ENCODE results near the gene CASQ1. TPM values are rescaled to one million over a fixed set of nuclear protein-coding genes. Genes with fewer than 3 reads are reported as not detected.

The CASQ1 gene
- total RNA-seq (1 to 10 TPM in 1 of 2 donors, under 1 TPM in 1; 0.99 to 1.3 TPM), polyA plus RNA-seq (ENCODE audit: insufficient read length in 2 of 2) (1 to 10 TPM; 1.4 to 4.6 TPM)
- long read RNA-seq, donor 1: 0 reads
- long read RNA-seq, donor 2: 0 reads
- long read RNA-seq, donor 3: 0 reads
- long read RNA-seq, donor 4: 0 reads

DNA sequence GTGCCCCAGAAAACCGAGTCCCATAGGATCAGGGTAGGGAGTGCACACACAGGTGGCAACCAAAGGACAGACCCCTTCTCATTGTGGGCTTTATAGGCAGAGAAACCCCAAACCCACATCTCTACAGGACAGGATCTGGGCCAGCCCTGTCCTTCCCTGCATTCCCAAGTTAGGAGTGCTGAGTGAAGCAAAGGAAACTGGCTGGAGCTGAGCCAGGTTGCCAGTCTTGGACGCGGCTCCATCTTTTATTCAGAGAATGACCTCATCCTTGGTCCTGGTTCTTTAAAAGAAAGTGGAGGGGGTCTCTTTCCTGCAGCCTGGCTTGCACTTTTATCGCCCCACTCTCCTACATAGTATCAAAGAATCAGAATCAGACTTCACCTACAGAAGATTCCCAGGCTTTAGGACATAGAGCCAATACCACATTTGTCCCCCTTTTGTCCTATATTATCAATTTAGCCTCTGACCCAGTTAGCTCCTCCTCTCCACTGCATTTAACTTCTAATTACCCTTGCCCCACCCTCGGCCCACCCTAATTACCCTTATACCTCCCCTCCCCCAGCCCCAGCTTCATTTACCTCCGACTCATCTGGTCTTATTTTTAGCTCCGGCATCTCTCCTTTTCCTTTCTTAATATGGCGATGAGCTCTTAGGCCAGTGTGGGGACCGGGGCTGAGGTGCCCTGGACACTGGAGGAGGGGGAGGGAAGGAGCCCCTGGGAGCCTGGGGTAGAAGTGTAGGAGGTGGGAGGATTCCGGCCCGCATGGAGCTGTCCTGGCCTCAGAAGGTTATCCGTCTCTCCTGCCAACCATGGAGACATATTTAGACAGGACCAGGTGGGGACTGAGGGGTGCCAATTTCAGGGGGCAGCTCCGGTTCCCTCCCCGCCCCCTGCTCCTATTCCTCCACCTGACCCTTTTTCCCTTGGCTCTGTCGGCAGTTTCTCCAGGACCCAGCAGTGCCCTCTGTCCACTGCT lies at the start of gene CASQ1:
Gene CASQ1 (plus strand): TSS at position 927 of the 977 bp plus-strand sequence. CDS start 177 bp downstream, outside the sequence.
- DNase-seq (ENCODE audit: low read depth in 4 of 6, low spot score in 6 of 6): peak in 2 of 6 donors; percentile 80 to 89
- Histone ChIP-seq H3K4me1 (ENCODE audit: control insufficient read depth, insufficient read depth, low read length) (peaks cover 36% of the 10 kb centered on the region), H3K9me3 (ENCODE audit: control insufficient read depth, insufficient read depth, low read length) (no peaks in the 10 kb centered on the region), H3K27ac (ENCODE audit: low read depth, low read length) (no peak within 1 kb of the TSS), H3K36me3 (ENCODE audit: control insufficient read depth, insufficient read depth, low read length) (no peaks in the 10 kb centered on the region), H3K27me3 (ENCODE audit: control insufficient read depth, insufficient read depth, low read length) (no peaks in the 10 kb centered on the region), H3K4me3 (ENCODE audit: low read depth, low read length) (no peak within 1 kb of the TSS)
- WGBS (ENCODE audit: insufficient coverage): 58% methylated on average over 5 of the region's 15 CpGs

DNA sequence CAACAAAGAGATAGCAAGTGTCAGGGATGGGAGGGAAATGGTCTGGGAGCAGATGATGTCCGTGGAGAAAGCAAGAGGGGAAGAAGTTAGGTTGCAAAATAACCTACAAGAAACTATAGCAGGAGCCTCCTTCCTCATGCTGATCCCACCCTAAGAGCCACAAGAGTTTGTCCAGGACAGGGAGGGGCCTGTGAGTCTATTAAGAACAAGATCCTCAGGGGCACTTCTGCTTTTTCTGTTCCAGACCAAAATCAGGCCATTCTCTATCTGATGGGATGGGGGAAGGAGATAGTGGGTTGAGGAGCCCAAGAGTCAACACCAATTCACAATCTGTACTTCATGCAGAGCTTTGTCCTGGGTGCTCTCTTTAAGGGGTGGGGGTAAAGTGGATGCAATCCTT lies 46.7 kb upstream of the CASQ1 start:
- H3K4me3 ChIP-seq (ENCODE audit: low read depth, low read length): no peak overlapping the region
- no peak overlapping the region for H3K27ac ChIP-seq (ENCODE audit: low read depth, low read length)
- no peaks in the 10 kb centered on the region for H3K4me1 ChIP-seq (ENCODE audit: control insufficient read depth, insufficient read depth, low read length)
- H3K36me3 ChIP-seq (ENCODE audit: control insufficient read depth, insufficient read depth, low read length): peaks cover 20% of the 10 kb centered on the region
- H3K9me3 ChIP-seq (ENCODE audit: control insufficient read depth, insufficient read depth, low read length): no peaks in the 10 kb centered on the region
- no CpG with 5 or more reads among the region's 1 CpG for WGBS (ENCODE audit: insufficient coverage)
- H3K27me3 ChIP-seq (ENCODE audit: control insufficient read depth, insufficient read depth, low read length): no peaks in the 10 kb centered on the region
- DNase-seq (ENCODE audit: low read depth in 4 of 6, low spot score in 6 of 6): no peak

GRCh38 chr1:160144921-160145320 lies 45.5 kb upstream of the CASQ1 start:
- Histone ChIP-seq H3K9me3 (ENCODE audit: control insufficient read depth, insufficient read depth, low read length) (no peaks in the 10 kb centered on the region), H3K27me3 (ENCODE audit: control insufficient read depth, insufficient read depth, low read length) (no peaks in the 10 kb centered on the region), H3K27ac (ENCODE audit: low read depth, low read length) (peak overlapping the region; percentile 22), H3K4me1 (ENCODE audit: control insufficient read depth, insufficient read depth, low read length) (no peaks in the 10 kb centered on the region), H3K4me3 (ENCODE audit: low read depth, low read length) (no peak overlapping the region), H3K36me3 (ENCODE audit: control insufficient read depth, insufficient read depth, low read length) (peaks cover 14% of the 10 kb centered on the region)
- DNase-seq (ENCODE audit: low read depth in 4 of 6, low spot score in 6 of 6): peak in 2 of 6 donors; percentile 24 to 64
- WGBS (ENCODE audit: insufficient coverage): 35% methylated on average over 4 of the region's 4 CpGs

GRCh38 chr1:160146107-160146506 lies 44.3 kb upstream of the CASQ1 start:
- 89% methylated on average over 12 of the region's 14 CpGs for WGBS (ENCODE audit: insufficient coverage)
- Histone ChIP-seq H3K9me3 (ENCODE audit: control insufficient read depth, insufficient read depth, low read length) (no peaks in the 10 kb centered on the region), H3K27ac (ENCODE audit: low read depth, low read length) (no peak overlapping the region), H3K4me3 (ENCODE audit: low read depth, low read length) (no peak overlapping the region), H3K27me3 (ENCODE audit: control insufficient read depth, insufficient read depth, low read length) (no peaks in the 10 kb centered on the region), H3K4me1 (ENCODE audit: control insufficient read depth, insufficient read depth, low read length) (no peaks in the 10 kb centered on the region), H3K36me3 (ENCODE audit: control insufficient read depth, insufficient read depth, low read length) (peaks cover 5% of the 10 kb centered on the region)
- DNase-seq (ENCODE audit: low read depth in 4 of 6, low spot score in 6 of 6): no peak

- no CpG with 5 or more reads among the region's 3 CpGs for WGBS (ENCODE audit: insufficient coverage)
- H3K9me3 ChIP-seq (ENCODE audit: control insufficient read depth, insufficient read depth, low read length): no peaks in the 10 kb centered on the region
- no peaks in the 10 kb centered on the region for H3K27me3 ChIP-seq (ENCODE audit: control insufficient read depth, insufficient read depth, low read length)
- no peaks in the 10 kb centered on the region for H3K36me3 ChIP-seq (ENCODE audit: control insufficient read depth, insufficient read depth, low read length)
- H3K4me1 ChIP-seq (ENCODE audit: control insufficient read depth, insufficient read depth, low read length): no peaks in the 10 kb centered on the region
- DNase-seq (ENCODE audit: low read depth in 4 of 6, low spot score in 6 of 6): no peak
- no peak overlapping the region for H3K27ac ChIP-seq (ENCODE audit: low read depth, low read length)
- no peak overlapping the region for H3K4me3 ChIP-seq (ENCODE audit: low read depth, low read length)
Observed at GRCh38 chr1:160148121-160148520, 42.3 kb upstream of the CASQ1 start.

DNA sequence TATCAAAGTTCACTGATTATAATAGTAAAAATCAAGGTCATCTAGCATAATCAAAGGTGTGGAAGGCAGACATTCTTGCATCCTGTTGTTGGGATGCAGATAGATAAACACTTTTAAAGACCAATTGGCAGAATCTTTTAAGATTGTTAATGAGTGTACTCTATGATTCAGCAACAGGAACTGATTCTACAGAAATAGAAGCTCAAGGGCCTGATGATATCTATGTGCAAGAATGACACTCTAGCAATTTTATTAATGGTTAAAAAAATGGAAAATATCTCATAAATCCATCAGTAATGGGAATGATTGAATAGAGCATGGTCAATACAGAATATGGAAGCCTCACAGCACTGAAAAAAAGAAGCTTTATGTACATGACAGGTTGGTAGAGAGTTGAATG lies 41.1 kb upstream of the CASQ1 start:
- DNase-seq (ENCODE audit: low read depth in 4 of 6, low spot score in 6 of 6): no peak
- Histone ChIP-seq H3K4me1 (ENCODE audit: control insufficient read depth, insufficient read depth, low read length) (no peaks in the 10 kb centered on the region), H3K27ac (ENCODE audit: low read depth, low read length) (no peak overlapping the region), H3K36me3 (ENCODE audit: control insufficient read depth, insufficient read depth, low read length) (no peaks in the 10 kb centered on the region), H3K4me3 (ENCODE audit: low read depth, low read length) (no peak overlapping the region), H3K27me3 (ENCODE audit: control insufficient read depth, insufficient read depth, low read length) (no peaks in the 10 kb centered on the region), H3K9me3 (ENCODE audit: control insufficient read depth, insufficient read depth, low read length) (no peaks in the 10 kb centered on the region)

DNA sequence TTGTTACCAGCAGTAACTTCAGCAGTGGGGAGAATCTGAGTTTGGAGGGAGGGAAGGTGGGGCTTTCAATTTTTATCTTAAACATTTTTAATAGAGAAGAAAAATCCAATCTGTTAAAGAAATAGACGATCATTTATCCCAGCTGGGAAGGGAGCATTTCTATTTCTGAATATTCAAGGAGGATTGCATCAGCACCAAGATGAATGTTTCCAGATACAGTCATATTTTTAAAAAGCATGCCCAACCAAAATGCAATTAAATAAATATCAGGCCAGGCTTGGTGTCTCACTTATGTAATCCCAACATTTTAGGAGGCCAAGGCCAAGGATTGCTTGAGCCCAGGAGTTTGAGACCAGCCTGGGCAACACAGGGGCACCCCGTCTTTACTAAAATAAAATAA lies 40.7 kb upstream of the CASQ1 start:
- no CpG with 5 or more reads among the region's 2 CpGs for WGBS (ENCODE audit: insufficient coverage)
- Histone ChIP-seq H3K9me3 (ENCODE audit: control insufficient read depth, insufficient read depth, low read length) (no peaks in the 10 kb centered on the region), H3K27me3 (ENCODE audit: control insufficient read depth, insufficient read depth, low read length) (no peaks in the 10 kb centered on the region), H3K27ac (ENCODE audit: low read depth, low read length) (no peak overlapping the region), H3K4me3 (ENCODE audit: low read depth, low read length) (no peak overlapping the region), H3K36me3 (ENCODE audit: control insufficient read depth, insufficient read depth, low read length) (no peaks in the 10 kb centered on the region), H3K4me1 (ENCODE audit: control insufficient read depth, insufficient read depth, low read length) (no peaks in the 10 kb centered on the region)
- DNase-seq (ENCODE audit: low read depth in 4 of 6, low spot score in 6 of 6): no peak

DNA sequence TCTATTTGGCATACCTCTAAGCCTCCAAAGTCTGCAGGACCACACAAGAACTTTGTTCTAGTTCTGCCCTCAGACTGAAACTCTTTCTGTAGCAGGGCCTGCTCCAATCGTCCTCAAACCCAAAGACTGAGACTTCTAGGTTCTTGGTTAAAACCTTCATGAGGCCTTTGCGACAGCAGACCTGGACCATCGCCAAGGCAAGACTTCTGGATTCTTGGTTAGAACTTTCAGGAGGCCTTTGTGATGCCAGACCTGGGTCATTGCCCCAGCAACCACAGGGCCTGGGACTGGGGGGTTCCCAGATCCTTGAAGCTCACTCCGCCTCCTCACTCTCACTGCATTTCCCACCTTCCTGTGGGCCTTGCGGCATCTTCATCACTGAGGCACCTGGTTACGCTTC lies 39.1 kb upstream of the CASQ1 start, which contains the start of gene ATP1A4:
Gene ATP1A4 (plus strand): TSS at position 301 of the 400 bp plus-strand sequence. CDS start 438 bp downstream, outside the sequence.
- DNase-seq (ENCODE audit: low read depth in 4 of 6, low spot score in 6 of 6): no peak
- Histone ChIP-seq H3K4me1 (ENCODE audit: control insufficient read depth, insufficient read depth, low read length) (no peaks in the 10 kb centered on the region), H3K9me3 (ENCODE audit: control insufficient read depth, insufficient read depth, low read length) (no peaks in the 10 kb centered on the region), H3K27ac (ENCODE audit: low read depth, low read length) (no peak within 1 kb of the TSS), H3K4me3 (ENCODE audit: low read depth, low read length) (no peak within 1 kb of the TSS), H3K27me3 (ENCODE audit: control insufficient read depth, insufficient read depth, low read length) (no peaks in the 10 kb centered on the region), H3K36me3 (ENCODE audit: control insufficient read depth, insufficient read depth, low read length) (no peaks in the 10 kb centered on the region)
- WGBS (ENCODE audit: insufficient coverage): 91% methylated on average over 6 of the region's 6 CpGs

- Histone ChIP-seq H3K36me3 (ENCODE audit: control insufficient read depth, insufficient read depth, low read length) (no peaks in the 10 kb centered on the region), H3K27me3 (ENCODE audit: control insufficient read depth, insufficient read depth, low read length) (no peaks in the 10 kb centered on the region), H3K9me3 (ENCODE audit: control insufficient read depth, insufficient read depth, low read length) (no peaks in the 10 kb centered on the region), H3K4me1 (ENCODE audit: control insufficient read depth, insufficient read depth, low read length) (no peaks in the 10 kb centered on the region), H3K27ac (ENCODE audit: low read depth, low read length) (no peak overlapping the region), H3K4me3 (ENCODE audit: low read depth, low read length) (no peak overlapping the region)
- DNase-seq (ENCODE audit: low read depth in 4 of 6, low spot score in 6 of 6): no peak
- 85% methylated on average over 3 of the region's 3 CpGs for WGBS (ENCODE audit: insufficient coverage)
Observed at GRCh38 chr1:160154790-160155189, 35.6 kb upstream of the CASQ1 start.

GRCh38 chr1:160156361-160156760 lies 34.0 kb upstream of the CASQ1 start:
- Histone ChIP-seq H3K9me3 (ENCODE audit: control insufficient read depth, insufficient read depth, low read length) (no peaks in the 10 kb centered on the region), H3K27ac (ENCODE audit: low read depth, low read length) (no peak overlapping the region), H3K4me1 (ENCODE audit: control insufficient read depth, insufficient read depth, low read length) (no peaks in the 10 kb centered on the region), H3K36me3 (ENCODE audit: control insufficient read depth, insufficient read depth, low read length) (no peaks in the 10 kb centered on the region), H3K4me3 (ENCODE audit: low read depth, low read length) (no peak overlapping the region), H3K27me3 (ENCODE audit: control insufficient read depth, insufficient read depth, low read length) (no peaks in the 10 kb centered on the region)
- no peak for DNase-seq (ENCODE audit: low read depth in 4 of 6, low spot score in 6 of 6)
- no CpG with 5 or more reads among the region's 5 CpGs for WGBS (ENCODE audit: insufficient coverage)
